Osteoblast (primary cell): ENCODE measurements around the gene SLC66A1. TPM values are rescaled to one million over a fixed set of nuclear protein-coding genes. Genes with fewer than 3 reads are reported as not detected.
"Not testable (repeated sequence)": the region's sequence is repeated elsewhere in the genome, so short reads cannot be mapped to it uniquely, and the experiment has no call there.

Experiments
- DNase-seq: peaks from one replicate; pipeline ENCODE4 v3.0.0; 2011; ENCODE audit warnings: low spot score, mixed read lengths; ENCODE audit not compliant: insufficient read length; ENCODE audit errors: missing footprints
- H2AFZ ChIP-seq: 2 replicates; pipeline ENCODE4 v1.6.0; 2011; ENCODE audit warnings: mild to moderate bottlenecking, low read length
- H3K27ac ChIP-seq: 2 replicates; pipeline ENCODE4 v1.5.1; 2011; ENCODE audit warnings: mild to moderate bottlenecking, low read depth, low read length, moderate library complexity
- H3K27me3 ChIP-seq: 2 replicates; pipeline ENCODE4 v1.6.0; 2012; ENCODE audit warnings: mild to moderate bottlenecking, control low read depth, inconsistent platforms, low read length, moderate library complexity; ENCODE audit not compliant: insufficient read depth
- H3K36me3 ChIP-seq: 2 replicates; pipeline ENCODE4 v1.5.1; 2011; ENCODE audit warnings: mild to moderate bottlenecking, low read length, control low read depth, moderate library complexity; ENCODE audit not compliant: insufficient read depth
- H3K4me1 ChIP-seq: 2 replicates; pipeline ENCODE4 v1.5.1; 2011; ENCODE audit warnings: mild to moderate bottlenecking, low read length, control low read depth, moderate library complexity; ENCODE audit not compliant: insufficient read depth
- H3K4me2 ChIP-seq: 2 replicates; pipeline ENCODE4 v1.6.0; 2011; ENCODE audit warnings: mild to moderate bottlenecking, low read length; ENCODE audit not compliant: insufficient read depth
- H3K4me3 ChIP-seq: fragments of 200-600 bp; sonication (generic); 3 replicates; pipeline ENCODE4 v1.5.1; 2012; ENCODE audit warnings: mild to moderate bottlenecking, low read length, inconsistent platforms; ENCODE audit not compliant: insufficient read depth
- H3K79me2 ChIP-seq: 2 replicates; pipeline ENCODE4 v1.6.0; 2012; ENCODE audit warnings: mild to moderate bottlenecking, low read length, control low read depth, inconsistent platforms; ENCODE audit not compliant: insufficient read depth
- H3K9me3 ChIP-seq: 2 replicates; pipeline ENCODE4 v1.5.1; 2011; ENCODE audit warnings: low read depth, low read length, control low read depth
- H4K20me1 ChIP-seq: 2 replicates; pipeline ENCODE4 v1.6.0; 2012; ENCODE audit warnings: mild to moderate bottlenecking, low read length, control low read depth; ENCODE audit not compliant: insufficient read depth
- CTCF ChIP-seq: IDR thresholded peaks from 2 replicates; pipeline ENCODE4 v1.5.1; 2011; ENCODE audit warnings: mild to moderate bottlenecking, low read depth, low read length, moderate library complexity; ENCODE audit errors: extremely low read depth
- total RNA-seq: library from RNA; depleted of rRNA; stranded (reverse); fragments of >200 nt; gene quantifications from 2 replicates; pipeline ENCODE4 v1.2.3, GENCODE V29; 2012

The SLC66A1 gene
- total RNA-seq, 1 donor, result 32.6 TPM

GRCh38 chr1:19283891-19284290 is 28.2 kb upstream of the SLC66A1 start:
- DNase-seq, result no peak
- no peaks in the 10 kb centered on the region for H3K4me1 ChIP-seq
- H3K27me3 ChIP-seq, result no peaks in the 10 kb centered on the region
- no peak overlapping the region for H3K4me2 ChIP-seq
- no peak overlapping the region for H3K27ac ChIP-seq
- no peaks in the 10 kb centered on the region for H3K9me3 ChIP-seq
- TF ChIP-seq CTCF, result no peak
- H3K4me3 ChIP-seq, result no peak overlapping the region
- H3K36me3 ChIP-seq, result no peaks in the 10 kb centered on the region
- no peaks in the 10 kb centered on the region for H3K79me2 ChIP-seq
- H4K20me1 ChIP-seq, result no peaks in the 10 kb centered on the region
- no peak overlapping the region for H2AFZ ChIP-seq

DNA sequence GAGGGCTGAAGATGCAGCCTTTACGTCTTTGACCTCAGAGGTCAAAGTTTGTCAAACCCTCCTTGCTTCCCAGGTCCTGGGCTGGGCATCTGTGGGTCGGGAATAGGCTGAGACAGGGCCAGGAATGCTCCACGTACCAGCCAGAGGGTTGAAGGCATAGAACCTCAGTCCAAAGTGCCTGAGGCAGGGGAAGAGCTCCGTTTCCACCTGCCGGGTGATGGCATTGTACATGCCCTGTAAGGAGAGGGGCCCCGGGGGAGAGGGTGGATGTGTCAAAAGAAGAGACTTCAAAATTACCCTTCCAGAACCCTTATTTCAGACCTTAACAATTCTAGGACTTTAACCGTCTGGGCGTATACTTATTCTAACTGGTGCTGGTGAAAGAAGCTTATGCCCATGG is 27.2 kb upstream of the SLC66A1 start:
- Histone ChIP-seq H3K79me2 (no peaks in the 10 kb centered on the region), H3K27ac (no peak overlapping the region), H2AFZ (no peak overlapping the region), H3K4me1 (no peaks in the 10 kb centered on the region), H3K4me2 (no peak overlapping the region), H3K9me3 (no peaks in the 10 kb centered on the region), H3K4me3 (no peak overlapping the region), H4K20me1 (no peaks in the 10 kb centered on the region), H3K36me3 (no peaks in the 10 kb centered on the region), H3K27me3 (no peaks in the 10 kb centered on the region)
- no peak for TF ChIP-seq CTCF
- DNase-seq, result no peak

DNA sequence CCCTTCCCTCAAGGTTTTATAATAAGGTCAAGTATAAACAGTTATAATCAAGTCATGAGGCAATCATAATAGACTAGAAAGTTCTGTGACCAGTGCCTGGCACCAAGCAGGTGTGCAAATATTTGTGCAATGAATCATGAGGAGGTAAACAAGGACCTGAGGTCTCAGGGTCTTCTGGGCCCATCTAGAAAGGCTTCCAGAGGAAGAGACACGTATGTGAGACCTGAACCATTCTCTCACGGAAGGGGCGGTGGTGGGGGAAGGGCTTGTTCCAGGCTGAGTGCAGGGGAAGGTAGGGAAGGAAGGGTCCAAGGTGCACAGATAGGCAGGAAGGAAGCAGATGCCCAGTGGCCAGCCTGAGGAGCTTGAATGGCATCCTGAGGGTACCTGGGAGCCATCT is 26.8 kb upstream of the SLC66A1 start:
- H3K4me1 ChIP-seq, H3K36me3 ChIP-seq, H3K4me2 ChIP-seq, H2AFZ ChIP-seq, H3K79me2 ChIP-seq, H3K27me3 ChIP-seq, DNase-seq, H3K4me3 ChIP-seq, H3K27ac ChIP-seq, H4K20me1 ChIP-seq, H3K9me3 ChIP-seq: not testable (repeated sequence)

- H3K27ac ChIP-seq, H4K20me1 ChIP-seq: not testable (repeated sequence)
These were observed 26.3 kb upstream of the SLC66A1 start for GRCh38 chr1:19285807-19286206.

GRCh38 chr1:19287436-19288185 is 24.5 kb upstream of the SLC66A1 start:
- H3K4me1 ChIP-seq, result peaks cover 6% of the 10 kb centered on the region
- no peaks in the 10 kb centered on the region for H3K27me3 ChIP-seq
- no peak for TF ChIP-seq CTCF
- H3K4me3 ChIP-seq, result no peak overlapping the region
- H2AFZ ChIP-seq, result no peak overlapping the region
- H4K20me1 ChIP-seq, result no peaks in the 10 kb centered on the region
- no peaks in the 10 kb centered on the region for H3K36me3 ChIP-seq
- H3K79me2 ChIP-seq, result no peaks in the 10 kb centered on the region
- no peak overlapping the region for H3K27ac ChIP-seq
- no peaks in the 10 kb centered on the region for H3K9me3 ChIP-seq
- peak; percentile 65 for DNase-seq
- H3K4me2 ChIP-seq, result no peak overlapping the region

More at GRCh38 chr1:19285807-19286206, 26.3 kb upstream of the SLC66A1 start:
- H3K79me2 ChIP-seq, H3K4me1 ChIP-seq, DNase-seq, H2AFZ ChIP-seq, H3K4me3 ChIP-seq, H3K36me3 ChIP-seq, H3K27me3 ChIP-seq, H3K4me2 ChIP-seq, H3K9me3 ChIP-seq: not testable (repeated sequence)

- DNase-seq, result peak; percentile 93
- H3K9me3 ChIP-seq, H3K27ac ChIP-seq: not testable (repeated sequence)
These were observed 23.5 kb upstream of the SLC66A1 start, which contains the start of gene AKR7A3 for GRCh38 chr1:19288324-19289241. TSS of gene AKR7A3 (minus strand) at chr1:19288770. CDS start at chr1:19288709, 61 bp downstream.

More at GRCh38 chr1:19288324-19289241, 23.5 kb upstream of the SLC66A1 start, which contains the start of gene AKR7A3:
- not testable (repeated sequence) for H3K4me1 ChIP-seq, H3K79me2 ChIP-seq, H3K27me3 ChIP-seq, H3K36me3 ChIP-seq, H4K20me1 ChIP-seq
- Histone ChIP-seq H2AFZ (peak within 1 kb of the TSS; percentile 86), H3K4me2 (peak within 1 kb of the TSS; percentile 92), H3K4me3 (peak within 1 kb of the TSS; percentile 73)
